RPMI8226 (cell line): ENCODE measurements around the gene PTPN6.

Experiments used
- DNase-seq: peaks from one replicate; pipeline ENCODE4 v3.0.0-alpha.2; 2015

PTPN6 gene

GRCh38 chr12:6957151-6957701 is 6.1 kb downstream of the PTPN6 start:
- no peak for DNase-seq

GRCh38 chr12:6957741-6958608 is 6.8 kb downstream of the PTPN6 start:
- no peak for DNase-seq

GRCh38 chr12:6958609-6959057 is 7.5 kb downstream of the PTPN6 start:
- no peak for DNase-seq

GRCh38 chr12:6959058-6959804 is 8.1 kb downstream of the PTPN6 start:
- DNase-seq, result peak; percentile 84

- no peak for DNase-seq
Observed at GRCh38 chr12:6959805-6960592, 8.8 kb downstream of the PTPN6 start.

GRCh38 chr12:6960593-6961277 is 9.6 kb downstream of the PTPN6 start:
- DNase-seq, result peak; percentile 80

GRCh38 chr12:6961278-6961694 is 10.1 kb downstream of the PTPN6 start:
- DNase-seq, result no peak

GRCh38 chr12:6961695-6962284 is 10.6 kb downstream of the PTPN6 start:
- peak; percentile 73 for DNase-seq

GRCh38 chr12:6962285-6963015 is 11.3 kb downstream of the PTPN6 start:
- no peak for DNase-seq

- no peak for DNase-seq
Observed at GRCh38 chr12:6963016-6963731, 12.0 kb downstream of the PTPN6 start.

GRCh38 chr12:6963791-6964413 is 12.7 kb downstream of the PTPN6 start:
- DNase-seq, result no peak

GRCh38 chr12:6964605-6965025 is 13.5 kb downstream of the PTPN6 start:
- DNase-seq, result no peak

GRCh38 chr12:6965026-6965661 is 14.0 kb downstream of the PTPN6 start:
- peak; percentile 90 for DNase-seq

GRCh38 chr12:6965714-6966113 is 14.6 kb downstream of the PTPN6 start:
- no peak for DNase-seq

GRCh38 chr12:6966351-6966750 is 15.2 kb downstream of the PTPN6 start:
- no peak for DNase-seq

- no peak for DNase-seq
Observed at GRCh38 chr12:6967651-6968100, 16.5 kb downstream of the PTPN6 start.

GRCh38 chr12:6968426-6968825 is 17.3 kb downstream of the PTPN6 start:
- no peak for DNase-seq

- DNase-seq, result no peak
Observed at GRCh38 chr12:6970096-6970527, 19.0 kb downstream of the PTPN6 start.

GRCh38 chr12:6974180-6974579 is 23.0 kb downstream of the PTPN6 start:
- no peak for DNase-seq
